ENCODE results near the gene E2F6.

E2F6 gene

GRCh38 chr2:11438555-11439080, 27.3 kb downstream of the E2F6 start:
- peaks cover 29% of the 10 kb centered on the region; the same call in 1 of the 2 replicates for H3K36me3 ChIP-seq (ENCODE audit: insufficient read depth, low read depth, low read length)
- H3K27me3 ChIP-seq (ENCODE audit: insufficient read depth, low read length) = no peaks in the 10 kb centered on the region
- no peak overlapping the region for H3K4me3 ChIP-seq (ENCODE audit: low read length)
- H3K9ac ChIP-seq (ENCODE audit: low read depth, low read length) = no peak overlapping the region
- no peak overlapping the region for H3K27ac ChIP-seq (ENCODE audit: low read length)
- peaks cover 8% of the 10 kb centered on the region for H3K9me3 ChIP-seq (ENCODE audit: insufficient read depth, low read depth, low read length)
- H3K4me1 ChIP-seq (ENCODE audit: insufficient read depth, low read length) = no peaks in the 10 kb centered on the region

GRCh38 chr2:11437602-11438001, 28.4 kb downstream of the E2F6 start:
- no peak overlapping the region for H3K4me3 ChIP-seq (ENCODE audit: low read length)
- peaks cover 7% of the 10 kb centered on the region for H3K9me3 ChIP-seq (ENCODE audit: insufficient read depth, low read depth, low read length)
- no peak overlapping the region for H3K27ac ChIP-seq (ENCODE audit: low read length)
- H3K36me3 ChIP-seq (ENCODE audit: insufficient read depth, low read depth, low read length) = peaks cover 20% of the 10 kb centered on the region; the same call in 1 of the 2 replicates
- no peaks in the 10 kb centered on the region for H3K27me3 ChIP-seq (ENCODE audit: insufficient read depth, low read length)
- H3K4me1 ChIP-seq (ENCODE audit: insufficient read depth, low read length) = no peaks in the 10 kb centered on the region
- no peak overlapping the region for H3K9ac ChIP-seq (ENCODE audit: low read depth, low read length)

DNA sequence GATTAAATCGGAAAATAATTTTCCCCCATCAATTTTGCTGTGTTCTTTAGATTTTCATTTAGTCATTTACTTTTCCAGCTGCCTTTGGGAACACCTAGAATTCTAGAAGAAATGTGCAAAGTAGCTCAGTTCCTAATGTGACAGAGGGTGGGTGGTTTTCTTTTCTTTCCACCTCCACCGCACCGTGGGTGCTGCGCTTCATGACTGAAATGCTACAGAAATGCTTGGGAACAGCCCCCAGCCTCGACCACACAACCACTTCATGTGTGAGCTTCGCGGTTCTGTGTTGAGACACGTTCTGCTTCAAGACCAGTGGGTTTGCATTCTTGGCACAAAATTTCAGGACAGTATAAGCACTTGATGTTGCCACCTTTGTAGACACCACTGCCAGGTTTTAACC, 30.9 kb downstream of the E2F6 start:
- Histone ChIP-seq H3K4me1 (ENCODE audit: insufficient read depth, low read length) (no peaks in the 10 kb centered on the region), H3K27ac (ENCODE audit: low read length) (no peak overlapping the region), H3K36me3 (ENCODE audit: insufficient read depth, low read depth, low read length) (peaks cover 8% of the 10 kb centered on the region; the same call in 1 of the 2 replicates), H3K9ac (ENCODE audit: low read depth, low read length) (no peak overlapping the region), H3K9me3 (ENCODE audit: insufficient read depth, low read depth, low read length) (peaks cover 2% of the 10 kb centered on the region; the same call in 1 of the 2 replicates), H3K4me3 (ENCODE audit: low read length) (no peak overlapping the region), H3K27me3 (ENCODE audit: insufficient read depth, low read length) (no peaks in the 10 kb centered on the region)

GRCh38 chr2:11434443-11434842, 31.5 kb downstream of the E2F6 start:
- Histone ChIP-seq H3K9me3 (ENCODE audit: insufficient read depth, low read depth, low read length) (peaks cover 2% of the 10 kb centered on the region; the same call in 1 of the 2 replicates), H3K36me3 (ENCODE audit: insufficient read depth, low read depth, low read length) (peaks cover 8% of the 10 kb centered on the region; the same call in 1 of the 2 replicates), H3K9ac (ENCODE audit: low read depth, low read length) (no peak overlapping the region), H3K4me3 (ENCODE audit: low read length) (no peak overlapping the region), H3K27ac (ENCODE audit: low read length) (no peak overlapping the region), H3K27me3 (ENCODE audit: insufficient read depth, low read length) (no peaks in the 10 kb centered on the region), H3K4me1 (ENCODE audit: insufficient read depth, low read length) (no peaks in the 10 kb centered on the region)

DNA sequence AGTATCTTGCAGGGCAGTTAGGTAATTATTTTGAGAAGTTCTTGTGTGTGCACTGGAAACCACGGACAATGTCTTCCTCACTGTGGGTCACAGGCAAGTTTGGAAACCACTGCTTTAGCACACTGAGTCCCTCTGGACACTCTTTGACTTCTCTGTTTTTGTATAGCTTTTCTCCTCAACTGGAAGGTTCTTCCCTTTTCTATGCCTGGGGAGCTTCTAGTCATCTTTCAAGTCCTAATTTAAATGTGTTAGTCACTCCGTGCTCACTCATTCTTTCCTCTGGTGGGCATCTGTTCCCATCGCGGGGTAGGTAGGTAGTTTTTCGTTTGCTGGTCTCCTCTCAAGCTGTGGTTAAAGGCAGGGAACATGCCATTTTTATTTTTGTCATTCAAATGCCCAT, 32.1 kb downstream of the E2F6 start:
- Histone ChIP-seq H3K27me3 (ENCODE audit: insufficient read depth, low read length) (no peaks in the 10 kb centered on the region), H3K9ac (ENCODE audit: low read depth, low read length) (no peak overlapping the region), H3K4me3 (ENCODE audit: low read length) (no peak overlapping the region), H3K9me3 (ENCODE audit: insufficient read depth, low read depth, low read length) (peaks cover 2% of the 10 kb centered on the region; the same call in 1 of the 2 replicates), H3K27ac (ENCODE audit: low read length) (no peak overlapping the region), H3K4me1 (ENCODE audit: insufficient read depth, low read length) (no peaks in the 10 kb centered on the region), H3K36me3 (ENCODE audit: insufficient read depth, low read depth, low read length) (peaks cover 8% of the 10 kb centered on the region; the same call in 1 of the 2 replicates)

- H3K36me3 ChIP-seq (ENCODE audit: insufficient read depth, low read depth, low read length) = 0 out of 2 replicates have a peak, but pooled peaks cover 3% of the 10 kb centered on the region
- no peaks in the 10 kb centered on the region for H3K9me3 ChIP-seq (ENCODE audit: insufficient read depth, low read depth, low read length)
- H3K4me3 ChIP-seq (ENCODE audit: low read length) = no peak overlapping the region
- no peak overlapping the region for H3K9ac ChIP-seq (ENCODE audit: low read depth, low read length)
- H3K27me3 ChIP-seq (ENCODE audit: insufficient read depth, low read length) = no peaks in the 10 kb centered on the region
- no peak overlapping the region for H3K27ac ChIP-seq (ENCODE audit: low read length)
- H3K4me1 ChIP-seq (ENCODE audit: insufficient read depth, low read length) = no peaks in the 10 kb centered on the region
Observed at GRCh38 chr2:11430729-11431128, 35.2 kb downstream of the E2F6 start.

DNA sequence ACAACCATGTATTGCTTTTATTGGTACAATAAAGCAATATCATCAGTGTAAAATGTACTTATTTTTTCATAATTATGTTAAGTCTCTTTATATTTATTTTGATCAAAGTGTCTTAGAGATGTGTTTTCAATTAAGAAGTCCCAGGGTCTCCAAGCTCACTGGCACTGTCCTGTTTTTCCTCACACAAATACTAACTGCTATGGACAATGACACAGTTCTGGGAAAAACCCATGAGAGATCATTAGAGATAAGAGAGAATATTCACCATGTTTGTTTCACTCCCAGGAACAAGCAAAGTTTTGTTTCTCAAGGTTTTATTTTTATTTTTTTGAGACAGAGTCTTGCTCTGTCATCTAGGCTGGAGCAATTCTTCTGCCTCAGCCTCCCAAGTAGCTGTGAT, 38.7 kb downstream of the E2F6 start:
- H3K4me1 ChIP-seq (ENCODE audit: insufficient read depth, low read length) = no peaks in the 10 kb centered on the region
- H3K4me3 ChIP-seq (ENCODE audit: low read length) = no peak overlapping the region
- no peaks in the 10 kb centered on the region for H3K9me3 ChIP-seq (ENCODE audit: insufficient read depth, low read depth, low read length)
- no peak overlapping the region for H3K9ac ChIP-seq (ENCODE audit: low read depth, low read length)
- no peaks in the 10 kb centered on the region for H3K36me3 ChIP-seq (ENCODE audit: insufficient read depth, low read depth, low read length)
- no peak overlapping the region for H3K27ac ChIP-seq (ENCODE audit: low read length)
- H3K27me3 ChIP-seq (ENCODE audit: insufficient read depth, low read length) = no peaks in the 10 kb centered on the region

- Histone ChIP-seq H3K4me3 (ENCODE audit: low read length) (no peak overlapping the region), H3K36me3 (ENCODE audit: insufficient read depth, low read depth, low read length) (no peaks in the 10 kb centered on the region), H3K27ac (ENCODE audit: low read length) (no peak overlapping the region), H3K9me3 (ENCODE audit: insufficient read depth, low read depth, low read length) (peaks cover 6% of the 10 kb centered on the region), H3K4me1 (ENCODE audit: insufficient read depth, low read length) (no peaks in the 10 kb centered on the region), H3K9ac (ENCODE audit: low read depth, low read length) (no peak overlapping the region), H3K27me3 (ENCODE audit: insufficient read depth, low read length) (no peaks in the 10 kb centered on the region)
Observed at GRCh38 chr2:11422901-11423435, 43.0 kb downstream of the E2F6 start.

GRCh38 chr2:11422491-11422865, 43.5 kb downstream of the E2F6 start:
- no peak overlapping the region for H3K9ac ChIP-seq (ENCODE audit: low read depth, low read length)
- no peaks in the 10 kb centered on the region for H3K36me3 ChIP-seq (ENCODE audit: insufficient read depth, low read depth, low read length)
- H3K9me3 ChIP-seq (ENCODE audit: insufficient read depth, low read depth, low read length) = peaks cover 10% of the 10 kb centered on the region
- no peaks in the 10 kb centered on the region for H3K4me1 ChIP-seq (ENCODE audit: insufficient read depth, low read length)
- no peak overlapping the region for H3K4me3 ChIP-seq (ENCODE audit: low read length)
- H3K27ac ChIP-seq (ENCODE audit: low read length) = no peak overlapping the region
- no peaks in the 10 kb centered on the region for H3K27me3 ChIP-seq (ENCODE audit: insufficient read depth, low read length)

DNA sequence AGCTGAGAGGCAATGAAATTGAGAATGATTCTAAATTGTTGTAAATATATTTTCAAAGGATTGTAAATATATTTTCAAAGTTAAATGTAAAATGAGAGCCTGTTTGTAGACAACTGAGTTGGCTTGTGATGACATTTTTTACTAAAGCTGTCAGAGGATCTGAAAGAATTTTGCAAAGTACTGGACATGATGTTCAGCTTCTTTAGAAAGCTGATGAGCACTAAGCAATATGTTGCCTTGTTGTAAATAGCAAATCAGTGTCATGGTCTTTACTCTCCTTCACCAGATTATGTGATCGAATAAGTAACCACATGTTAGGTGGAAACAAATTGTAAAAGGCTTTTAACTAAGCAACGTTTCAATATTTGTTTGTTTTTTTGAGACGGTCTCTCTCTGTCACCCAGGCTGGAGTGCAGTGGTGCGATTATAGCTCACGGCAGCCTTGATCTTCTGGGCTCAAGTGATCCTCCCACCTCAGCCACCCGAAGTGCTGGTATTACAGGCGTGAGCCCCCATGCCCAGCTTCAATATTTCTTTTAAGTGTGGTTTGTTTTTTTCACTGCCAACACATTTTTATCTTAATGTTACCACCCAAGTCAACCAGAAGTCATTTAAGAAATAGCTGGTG, 44.0 kb downstream of the E2F6 start:
- H3K4me3 ChIP-seq (ENCODE audit: low read length) = no peak overlapping the region
- no peak overlapping the region for H3K9ac ChIP-seq (ENCODE audit: low read depth, low read length)
- no peaks in the 10 kb centered on the region for H3K36me3 ChIP-seq (ENCODE audit: insufficient read depth, low read depth, low read length)
- H3K27ac ChIP-seq (ENCODE audit: low read length) = no peak overlapping the region
- H3K4me1 ChIP-seq (ENCODE audit: insufficient read depth, low read length) = no peaks in the 10 kb centered on the region
- no peaks in the 10 kb centered on the region for H3K27me3 ChIP-seq (ENCODE audit: insufficient read depth, low read length)
- H3K9me3 ChIP-seq (ENCODE audit: insufficient read depth, low read depth, low read length) = peaks cover 16% of the 10 kb centered on the region

DNA sequence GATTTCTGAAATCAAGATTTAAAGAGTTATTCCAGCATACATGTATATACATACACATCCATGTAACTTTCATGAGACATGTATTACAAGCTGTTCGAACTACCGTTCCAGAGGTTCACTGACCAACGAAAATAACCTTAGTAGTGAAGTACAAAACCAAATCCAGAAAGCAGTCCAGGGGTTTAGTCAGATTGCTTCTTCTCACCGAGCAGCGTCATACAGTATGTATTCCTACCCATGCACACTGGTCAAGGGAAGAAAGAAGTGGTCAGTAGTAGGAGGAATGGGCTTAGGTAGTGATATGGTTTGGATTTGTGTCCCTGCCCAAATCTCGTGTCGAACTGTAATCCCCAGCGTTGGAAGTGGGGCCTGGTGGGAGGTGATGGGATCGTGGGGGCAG, 45.3 kb downstream of the E2F6 start:
- Histone ChIP-seq H3K4me1 (ENCODE audit: insufficient read depth, low read length) (no peaks in the 10 kb centered on the region), H3K36me3 (ENCODE audit: insufficient read depth, low read depth, low read length) (no peaks in the 10 kb centered on the region), H3K9ac (ENCODE audit: low read depth, low read length) (no peak overlapping the region), H3K4me3 (ENCODE audit: low read length) (no peak overlapping the region), H3K27ac (ENCODE audit: low read length) (no peak overlapping the region), H3K27me3 (ENCODE audit: insufficient read depth, low read length) (no peaks in the 10 kb centered on the region), H3K9me3 (ENCODE audit: insufficient read depth, low read depth, low read length) (peaks cover 17% of the 10 kb centered on the region)

GRCh38 chr2:11420190-11420589, 45.8 kb downstream of the E2F6 start:
- H3K9me3 ChIP-seq (ENCODE audit: insufficient read depth, low read depth, low read length) = peaks cover 17% of the 10 kb centered on the region

More at GRCh38 chr2:11420190-11420589, 45.8 kb downstream of the E2F6 start:
- Histone ChIP-seq H3K4me3 (ENCODE audit: low read length) (no peak overlapping the region), H3K36me3 (ENCODE audit: insufficient read depth, low read depth, low read length) (no peaks in the 10 kb centered on the region), H3K27ac (ENCODE audit: low read length) (no peak overlapping the region), H3K27me3 (ENCODE audit: insufficient read depth, low read length) (no peaks in the 10 kb centered on the region), H3K4me1 (ENCODE audit: insufficient read depth, low read length) (no peaks in the 10 kb centered on the region), H3K9ac (ENCODE audit: low read depth, low read length) (no peak overlapping the region)
